Stimulated activated CD8-positive, alpha-beta memory T cell treated with anti-CD3 and anti-CD28 coated beads, Interleukin-2, amount 100 ng/mL, for 1 hour (primary cell): ENCODE measurements around the gene NSMCE1.

Experiments
- DNase-seq, 2 donors: peaks; one replicate each; pipeline ENCODE4 v3.0.0-alpha.2; 2020; ENCODE audit warnings: low read depth in 2 of 2

Gene NSMCE1

GRCh38 chr16:27268376-27269299 is at the start of gene NSMCE1:
Gene NSMCE1 (minus strand): TSS chr16:27268772. CDS start chr16:27257570, 11,202 bp downstream.
- DNase-seq, result peak; percentile 92 to 94

- no peak for DNase-seq
Measured at GRCh38 chr16:27317738-27318391, 49.3 kb upstream of the NSMCE1 start.

GRCh38 chr16:27317320-27317719 is 48.7 kb upstream of the NSMCE1 start:
- no peak for DNase-seq

- DNase-seq, result no peak
Measured at GRCh38 chr16:27316038-27316680, 47.6 kb upstream of the NSMCE1 start.

- DNase-seq, result no peak
Measured at GRCh38 chr16:27315333-27316037, 46.9 kb upstream of the NSMCE1 start.

GRCh38 chr16:27314986-27315332 is 46.4 kb upstream of the NSMCE1 start:
- DNase-seq, result no peak

- peak; percentile 16 to 35 for DNase-seq
Measured at GRCh38 chr16:27314161-27314723, 45.7 kb upstream of the NSMCE1 start.

- peak; percentile 30 to 42 for DNase-seq
Measured at GRCh38 chr16:27313422-27314160, 45.0 kb upstream of the NSMCE1 start, which contains the start of gene IL4R. Gene IL4R (plus strand): TSS chr16:27313974. CDS start chr16:27340204, 26,230 bp downstream.

GRCh38 chr16:27312580-27313421 is 44.2 kb upstream of the NSMCE1 start:
- no peak for DNase-seq

- no peak for DNase-seq
Measured at GRCh38 chr16:27311897-27312303, 43.3 kb upstream of the NSMCE1 start.

GRCh38 chr16:27311448-27311830 is 42.9 kb upstream of the NSMCE1 start:
- DNase-seq, result no peak

- DNase-seq, result no peak
Measured at GRCh38 chr16:27310576-27311447, 42.2 kb upstream of the NSMCE1 start.

GRCh38 chr16:27308792-27309191 is 40.2 kb upstream of the NSMCE1 start:
- no peak for DNase-seq

GRCh38 chr16:27305839-27306442 is 37.4 kb upstream of the NSMCE1 start:
- DNase-seq, result no peak

GRCh38 chr16:27304881-27305745 is 36.5 kb upstream of the NSMCE1 start:
- DNase-seq, result no peak

- no peak for DNase-seq
Measured at GRCh38 chr16:27304102-27304501, 35.5 kb upstream of the NSMCE1 start.
